Measurements from ENCODE around the gene GGT6.

The GGT6 gene

DNA sequence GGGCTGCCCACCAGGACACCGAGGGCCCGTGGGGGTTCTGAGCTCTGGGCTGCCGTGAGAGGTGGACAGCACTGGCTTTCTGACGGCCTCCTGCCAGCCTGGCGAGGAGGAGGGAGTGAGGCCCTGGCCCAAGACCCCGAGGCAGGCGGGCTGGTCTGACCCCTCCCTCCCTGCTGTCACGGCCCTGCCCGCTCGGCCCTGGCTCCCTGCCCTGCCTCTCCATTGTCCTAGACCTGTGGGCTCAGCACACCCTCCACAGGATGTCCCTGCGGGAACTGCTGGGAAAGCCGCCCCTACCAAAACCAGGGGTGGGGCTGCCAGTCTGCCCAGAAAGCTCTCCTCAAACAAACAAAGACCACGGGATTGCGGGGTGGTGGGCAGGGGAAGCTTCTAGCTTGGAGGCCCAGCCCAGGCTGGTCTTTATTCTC lies 41.0 kb downstream of the GGT6 start:
- no peak for DNase-seq

DNA sequence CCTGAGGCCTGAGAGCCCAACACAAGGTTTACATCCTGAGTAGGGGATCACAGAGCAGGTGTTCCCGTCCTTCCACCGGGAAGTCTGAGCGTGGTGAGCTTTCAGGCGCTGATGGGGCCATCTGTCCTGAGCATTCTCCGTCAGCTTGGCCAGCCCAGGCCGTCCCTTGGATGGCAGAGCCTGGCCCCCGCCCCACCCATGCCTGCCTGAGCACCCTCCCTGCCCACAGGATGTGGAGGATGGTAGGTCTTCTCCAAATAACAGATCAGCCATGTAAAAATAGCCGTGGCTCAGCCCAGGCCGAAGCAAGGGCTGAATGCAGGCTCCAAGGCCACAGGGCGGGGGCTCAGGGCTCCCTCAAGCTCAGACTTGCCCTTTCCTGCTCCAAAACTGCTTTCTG lies 41.5 kb downstream of the GGT6 start:
- no peak for DNase-seq

- no peak for DNase-seq
These were observed 43.6 kb downstream of the GGT6 start for GRCh38 chr17:4516735-4517134.

GRCh38 chr17:4515501-4515900 lies 44.9 kb downstream of the GGT6 start:
- no peak for DNase-seq

DNA sequence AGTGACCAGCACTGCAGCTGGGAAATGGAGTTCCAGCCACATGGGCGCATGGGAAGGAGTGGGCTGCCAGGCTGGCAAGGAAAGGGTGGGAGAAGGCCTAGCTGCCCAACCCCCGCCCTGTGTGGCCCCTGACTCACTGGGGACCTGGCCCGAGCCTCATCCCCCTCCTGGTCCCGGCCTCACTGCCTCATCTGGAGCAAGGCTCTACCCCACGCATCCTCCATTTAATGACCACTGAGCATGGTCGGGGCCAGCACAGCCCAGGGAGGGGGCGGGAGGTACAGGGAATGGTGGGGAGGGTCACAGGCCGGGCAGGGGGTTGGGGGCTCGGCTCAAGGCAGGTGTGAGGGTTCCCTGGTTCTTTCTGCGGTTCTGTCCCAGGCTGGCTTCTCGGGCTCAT lies 45.6 kb downstream of the GGT6 start:
- DNase-seq, result no peak

- DNase-seq, result no peak
These were observed 46.2 kb downstream of the GGT6 start for GRCh38 chr17:4514206-4514605.

DNA sequence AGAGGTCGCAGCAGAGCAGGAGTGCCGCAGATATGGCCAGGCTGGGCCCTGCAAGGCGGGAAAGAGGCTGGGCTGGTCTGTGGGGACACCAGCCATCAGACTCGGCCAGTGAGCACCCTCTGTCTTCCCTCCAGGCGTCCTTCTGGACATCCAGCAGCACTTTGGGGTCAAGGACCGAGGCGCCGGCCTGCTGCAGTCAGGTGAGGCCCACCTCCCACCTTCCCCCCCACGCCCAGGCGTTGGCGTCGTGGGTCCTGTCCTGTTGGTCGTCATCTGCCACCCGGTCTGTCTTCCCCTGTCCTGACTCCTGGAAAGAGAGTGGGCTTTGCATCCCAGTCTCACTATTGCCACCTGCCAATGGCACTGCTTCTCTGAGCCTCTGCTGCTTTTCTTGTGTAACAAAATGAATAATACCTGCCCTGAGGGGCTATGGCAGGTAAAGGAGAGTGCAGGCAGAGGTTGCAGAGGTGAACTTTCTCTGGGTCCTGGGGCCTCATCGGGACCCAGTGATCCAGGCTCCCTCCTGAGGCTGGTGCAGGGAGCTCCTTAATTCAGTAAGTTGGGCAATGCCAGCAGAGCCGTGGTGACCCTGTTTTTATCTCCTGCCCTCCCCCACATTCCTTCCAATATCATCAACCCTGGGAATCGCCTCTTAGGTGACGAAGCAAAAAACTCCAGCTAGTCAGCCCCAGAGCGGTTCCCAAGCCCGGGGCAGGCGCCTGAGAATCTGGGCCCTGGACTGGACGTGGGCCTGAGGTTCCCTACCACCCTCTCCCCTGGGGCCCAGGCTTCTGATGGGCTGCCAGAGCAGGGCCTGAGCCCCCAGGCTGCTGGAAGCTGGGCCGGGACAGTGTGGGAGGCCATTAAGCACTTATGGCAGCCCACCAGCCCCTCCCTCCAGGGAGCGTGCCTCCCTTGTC lies 47.0 kb downstream of the GGT6 start:
- no peak for DNase-seq

GRCh38 chr17:4512156-4513112 lies 47.9 kb downstream of the GGT6 start:
- no peak for DNase-seq

DNA sequence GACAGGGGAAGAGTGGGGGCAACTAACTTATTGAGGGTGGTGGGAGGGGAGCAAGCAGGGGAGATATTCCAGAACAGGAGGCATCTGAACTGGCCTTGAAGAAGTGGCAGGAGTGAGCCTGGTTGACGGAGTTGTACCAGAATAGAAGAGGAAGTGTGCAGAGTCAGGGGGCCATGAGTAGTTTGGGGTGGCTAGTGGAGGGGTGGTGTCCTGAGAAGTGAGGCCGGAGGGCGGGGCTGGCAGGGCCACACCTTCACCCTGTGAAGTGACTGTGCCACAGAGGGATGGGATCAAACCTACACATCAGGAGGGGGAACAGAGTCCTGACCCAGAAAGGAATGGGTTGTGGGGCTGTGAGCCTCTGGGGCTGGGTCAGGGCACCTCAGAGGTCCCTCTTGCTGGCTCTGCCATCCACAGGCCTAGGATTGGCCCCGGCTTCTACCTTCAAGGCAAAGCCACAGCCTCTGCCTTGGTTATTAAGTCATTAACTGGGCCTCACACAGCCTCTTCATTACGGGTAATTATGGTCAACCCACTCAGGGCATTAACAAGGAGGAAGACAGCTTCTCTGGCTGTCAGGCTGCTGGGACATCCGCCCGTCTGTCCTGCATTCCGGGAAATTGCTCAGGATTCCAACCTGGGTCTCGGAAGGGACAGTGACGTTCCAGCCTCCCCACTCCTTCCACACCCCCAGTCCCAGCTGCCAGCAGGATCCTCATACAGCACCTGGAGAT lies 49.0 kb downstream of the GGT6 start:
- DNase-seq, result no peak

GRCh38 chr17:4510618-4510941 lies 49.8 kb downstream of the GGT6 start:
- DNase-seq, result no peak

DNA sequence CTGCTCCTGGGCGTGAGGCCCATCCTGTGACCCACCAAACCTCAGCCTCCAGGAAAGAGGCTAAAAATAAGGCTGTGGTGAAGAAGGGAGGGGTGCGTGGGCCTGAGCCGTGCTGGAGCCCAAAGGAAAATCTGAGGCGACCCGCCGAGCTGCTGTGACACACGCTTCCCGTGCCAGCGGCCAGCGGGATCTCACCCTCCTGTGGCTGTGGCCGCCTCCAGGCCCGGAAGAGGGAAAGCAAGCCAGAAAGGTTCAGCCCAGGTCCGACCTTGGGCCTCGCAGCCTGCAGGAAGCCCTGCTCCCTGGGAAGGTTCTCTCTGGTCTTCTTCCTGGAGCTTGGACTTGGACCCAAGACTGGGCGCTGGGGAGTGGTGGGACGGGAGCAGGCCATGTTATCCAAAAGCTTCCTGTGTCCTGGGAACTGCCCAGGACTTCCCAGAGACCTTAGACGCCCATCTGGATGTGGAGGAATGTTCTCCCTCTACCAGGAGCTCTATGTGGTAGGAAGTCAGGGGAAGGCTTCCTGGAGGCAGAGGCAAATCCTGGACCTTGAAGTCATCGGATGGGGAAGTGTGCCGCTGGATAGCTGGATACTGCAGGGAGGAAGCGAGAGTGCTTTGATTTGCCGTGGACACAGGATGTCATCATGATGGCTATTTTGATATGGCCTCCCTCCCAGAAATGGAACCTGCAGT lies 50.3 kb downstream of the GGT6 start:
- DNase-seq, result no peak

- DNase-seq, result no peak
These were observed 51.0 kb downstream of the GGT6 start for GRCh38 chr17:4509401-4509800.

- no peak for DNase-seq
These were observed 52.2 kb downstream of the GGT6 start for GRCh38 chr17:4508207-4508606.

GRCh38 chr17:4507361-4508111 lies 52.8 kb downstream of the GGT6 start:
- DNase-seq, result no peak

Data from right forelimb (tissue), 1 donor.